Colonic mucosa (tissue), 4 donors: ENCODE measurements around the gene TTLL10. TPM values are rescaled to one million over a fixed set of nuclear protein-coding genes. Genes with fewer than 3 reads are reported as not detected.

Source experiments
- DNase-seq: peaks from one replicate; pipeline ENCODE4 v3.0.0-alpha.2; 2020
- H3K27ac ChIP-seq: fragments of 200-600 bp; one replicate; pipeline ENCODE4 v1.8.0; 2021
- H3K27me3 ChIP-seq: fragments of 200-600 bp; one replicate; pipeline ENCODE4 v1.8.0; 2021
- H3K36me3 ChIP-seq: fragments of 200-600 bp; one replicate; pipeline ENCODE4 v1.8.0; 2021
- H3K4me1 ChIP-seq: fragments of 200-600 bp; one replicate; pipeline ENCODE4 v1.8.0; 2021; ENCODE audit warnings: mild to moderate bottlenecking
- H3K4me3 ChIP-seq: fragments of 200-600 bp; one replicate; pipeline ENCODE4 v1.8.0; 2021
- H3K9ac ChIP-seq, 2 donors: one replicate each; pipeline ENCODE4 v1.7.0; 2013; ENCODE audit warnings: control low read depth in 2 of 2, low read depth in 2 of 2, low read length in 2 of 2
- H3K9me3 ChIP-seq: fragments of 200-600 bp; one replicate; pipeline ENCODE4 v1.8.0; 2021
- CTCF ChIP-seq: fragments of 200-600 bp; IDR thresholded peaks from one replicate; pipeline ENCODE4 v1.8.0; 2022; ENCODE audit warnings: antibody characterized with exemption, mild to moderate bottlenecking
- intact Hi-C: fragments of 100-400 bp; cut with DNase I; formaldehyde crosslinking; loops from one replicate; pipeline ENCODE4 v1.14.1; 2022
- total RNA-seq, 2 donors: library from RNA; stranded (reverse); fragmentation: NEBNext Ultra II Directional in 1 of 2; extraction: Animal tissue kit (Norgen Biotek cat#: 25700) in 1 of 2; gene quantifications; one replicate each; pipeline ENCODE4 v1.2.1, GENCODE V29; 2021
- donor health status: healthy.
- donor health status: DM: no; HTN: no; CAD: no.
- donor health status: DM: no; HTN: no; CAD: no.

TTLL10 gene
- total RNA-seq, 2 donors from 2014 or later: 0.64 to 2.3 TPM

- intact Hi-C loops: no loop called here
- no peak for TF ChIP-seq CTCF
- Histone ChIP-seq H3K9ac (no peak overlapping the region), H3K27ac (no peak overlapping the region), H3K27me3 (no peaks in the 10 kb centered on the region), H3K36me3 (no peaks in the 10 kb centered on the region), H3K4me3 (no peak overlapping the region), H3K9me3 (no peaks in the 10 kb centered on the region), H3K4me1 (peaks cover 24% of the 10 kb centered on the region)
- peak; percentile 64 for DNase-seq
These were observed 16.7 kb upstream of the TTLL10 start for GRCh38 chr1:1157033-1157365.

- peak overlapping the region; percentile 99 for H3K27ac ChIP-seq
- H3K9me3 ChIP-seq: no peaks in the 10 kb centered on the region
- H3K9ac ChIP-seq: peak overlapping the region; percentile 97
- no peaks in the 10 kb centered on the region for H3K27me3 ChIP-seq
- H3K4me1 ChIP-seq: peaks cover 24% of the 10 kb centered on the region
- intact Hi-C loops: no loop called here
- DNase-seq: peak; percentile 95
- no peaks in the 10 kb centered on the region for H3K36me3 ChIP-seq
- peak overlapping the region; percentile 55 for H3K4me3 ChIP-seq
- no peak for TF ChIP-seq CTCF
These were observed 16.2 kb upstream of the TTLL10 start for GRCh38 chr1:1157426-1157913.

GRCh38 chr1:1157914-1158710 lies 15.6 kb upstream of the TTLL10 start:
- no peak for TF ChIP-seq CTCF
- intact Hi-C loops: no loop called here
- no peaks in the 10 kb centered on the region for H3K27me3 ChIP-seq
- peak overlapping the region; percentile 97 for H3K9ac ChIP-seq
- H3K4me3 ChIP-seq: peak overlapping the region; percentile 55
- H3K27ac ChIP-seq: peak overlapping the region; percentile 99
- H3K9me3 ChIP-seq: no peaks in the 10 kb centered on the region
- DNase-seq: peak; percentile 86
- peaks cover 24% of the 10 kb centered on the region for H3K4me1 ChIP-seq
- H3K36me3 ChIP-seq: no peaks in the 10 kb centered on the region

- Histone ChIP-seq H3K9me3 (no peaks in the 10 kb centered on the region), H3K36me3 (no peaks in the 10 kb centered on the region), H3K4me1 (peaks cover 24% of the 10 kb centered on the region), H3K27me3 (no peaks in the 10 kb centered on the region), H3K27ac (peak overlapping the region; percentile 99), H3K9ac (peak overlapping the region; percentile 28 to 97), H3K4me3 (peak overlapping the region; percentile 14)
- no peak for DNase-seq
- no peak for TF ChIP-seq CTCF
- intact Hi-C loops: no loop called here
These were observed 13.3 kb upstream of the TTLL10 start for GRCh38 chr1:1160281-1160930.

- H3K27ac ChIP-seq: peak overlapping the region; percentile 99
- no peaks in the 10 kb centered on the region for H3K27me3 ChIP-seq
- intact Hi-C loops: no loop called here
- H3K9ac ChIP-seq: peak overlapping the region; percentile 28 to 97
- H3K36me3 ChIP-seq: no peaks in the 10 kb centered on the region
- no peaks in the 10 kb centered on the region for H3K9me3 ChIP-seq
- H3K4me3 ChIP-seq: no peak overlapping the region
- H3K4me1 ChIP-seq: peaks cover 24% of the 10 kb centered on the region
- no peak for TF ChIP-seq CTCF
- DNase-seq: no peak
These were observed 12.5 kb upstream of the TTLL10 start for GRCh38 chr1:1161078-1161682.
